B cell (primary cell): Measurements from ENCODE around the gene TSSK2. TPM values are rescaled to one million over a fixed set of nuclear protein-coding genes. Genes with fewer than 3 reads are reported as not detected.

ENCODE experiments used
- ATAC-seq: fragments of 200-7000 bp; cut with Tn5 transposase; one replicate; pipeline ENCODE4 v1.10.0; 2021; ENCODE audit warnings: low read depth, mild to moderate bottlenecking, moderate number of reproducible peaks, moderate library complexity
- CTCF ChIA-PET: fragments of 350-600 bp; sonication (Branson Sonifier 250); formaldehyde crosslinking; loops from one replicate; lab custom pipeline; 2021; ENCODE audit warnings: antibody characterized with exemption, inconsistent platforms; lab: Charles Lee
- POLR2A ChIA-PET: fragments of 350-600 bp; sonication (Branson Sonifier 250); formaldehyde crosslinking; loops from one replicate; lab custom pipeline; 2021; ENCODE audit warnings: antibody characterized with exemption; lab: Charles Lee
- DNase-seq: peaks from one replicate; pipeline ENCODE4 v3.0.0; 2013
- H2AFZ ChIP-seq: 2 replicates; pipeline ENCODE4 v1.6.1; 2012; ENCODE audit warnings: mild to moderate bottlenecking, low read depth, low read length; ENCODE audit not compliant: insufficient read depth, poor library complexity, severe bottlenecking
- H3K27ac ChIP-seq, 2 donors: 1 replicate in 1 of 2; 2 replicates in 1 of 2; pipeline ENCODE4 v1.5.1; 2012 to 2013; ENCODE audit warnings: low read length in 2 of 2, mild to moderate bottlenecking in 2 of 2, moderate library complexity in 1 of 2
- H3K27me3 ChIP-seq, 4 experiments: fragments of 200-600 bp in 1 of 4; sonication (generic) in 1 of 4; replicated peaks in 1 of 4; 1 replicate in 2 of 4; 2 replicates in 2 of 4; pipeline versions ENCODE4 v1.6.1 to v1.7.0; 2013 to 2016; ENCODE audit warnings: low read length in 3 of 4, mild to moderate bottlenecking in 2 of 4, mixed read lengths in 1 of 4, moderate library complexity in 1 of 4; ENCODE audit not compliant: insufficient read depth in 4 of 4, control insufficient read depth in 3 of 4; ENCODE audit errors: control extremely low read depth in 1 of 4
- H3K36me3 ChIP-seq, 2 experiments: replicated peaks in 1 of 2; 1 replicate in 1 of 2; 2 replicates in 1 of 2; pipeline versions ENCODE4 v1.6.1 to v1.7.1; 2013; ENCODE audit warnings: low read length in 1 of 2; ENCODE audit not compliant: insufficient read depth in 2 of 2, control insufficient read depth in 1 of 2; ENCODE audit errors: control extremely low read depth in 1 of 2, extremely low read depth in 1 of 2
- H3K4me1 ChIP-seq, 2 donors: fragments of 200-600 bp in 1 of 2; sonication (generic) in 1 of 2; 1 replicate in 1 of 2; 2 replicates in 1 of 2; pipeline versions ENCODE4 v1.5.1 to v1.6.1; 2013 to 2017; ENCODE audit warnings: low read length in 2 of 2; ENCODE audit not compliant: control insufficient read depth in 2 of 2, insufficient read depth in 2 of 2
- H3K4me2 ChIP-seq: replicated peaks from 2 replicates; pipeline ENCODE3; 2012; ENCODE audit warnings: mild to moderate bottlenecking, low read depth, low read length; ENCODE audit not compliant: poor library complexity, severe bottlenecking
- H3K4me3 ChIP-seq, 5 experiments: fragments of 200-600 bp in 1 of 5; sonication (generic) in 1 of 5; 1 replicate in 3 of 5; 2 replicates in 2 of 5; pipeline versions ENCODE4 v1.5.1 to v1.7.0; 2011 to 2016; ENCODE audit warnings: low read length in 4 of 5, mild to moderate bottlenecking in 4 of 5, low read depth in 2 of 5, control low read depth in 1 of 5, moderate library complexity in 1 of 5; ENCODE audit not compliant: insufficient read depth in 1 of 5; ENCODE audit errors: control extremely low read depth in 1 of 5, extremely low read depth in 1 of 5
- H3K79me2 ChIP-seq: fragments of 200-600 bp; sonication (generic); one replicate; pipeline ENCODE4 v1.6.0; 2016; ENCODE audit warnings: low read length; ENCODE audit not compliant: control insufficient read depth, insufficient read depth
- H3K9ac ChIP-seq: fragments of 200-600 bp; sonication (generic); 2 replicates; pipeline ENCODE4 v1.6.1; 2017; ENCODE audit warnings: mild to moderate bottlenecking, low read length, moderate library complexity
- H3K9me3 ChIP-seq, 3 donors: one replicate each; pipeline versions ENCODE4 v1.6.1 to v1.7.1; 2013; ENCODE audit warnings: low read length in 2 of 3; ENCODE audit not compliant: control insufficient read depth in 2 of 3, insufficient read depth in 1 of 3; ENCODE audit errors: control extremely low read depth in 1 of 3
- H4K20me1 ChIP-seq: 2 replicates; pipeline ENCODE4 v1.6.0; 2012; ENCODE audit warnings: mild to moderate bottlenecking, low read length; ENCODE audit not compliant: insufficient read depth, control insufficient read depth, poor library complexity, severe bottlenecking
- H3K27ac Mint-ChIP-seq: one replicate; pipeline ENCODE4 v1.8.0; 2021; ENCODE audit warnings: mixed read lengths
- H3K27me3 Mint-ChIP-seq: one replicate; pipeline ENCODE4 v1.8.0; 2021; ENCODE audit warnings: mixed read lengths
- H3K4me1 Mint-ChIP-seq: one replicate; pipeline ENCODE4 v1.8.0; 2021; ENCODE audit warnings: mixed read lengths
- H3K4me3 Mint-ChIP-seq: one replicate; pipeline ENCODE4 v1.8.0; 2021; ENCODE audit warnings: mixed read lengths
- H3K9me3 Mint-ChIP-seq: one replicate; pipeline ENCODE4 v1.8.0; 2022; ENCODE audit warnings: mixed read lengths; ENCODE audit not compliant: insufficient read depth
- EZH2 ChIP-seq: IDR thresholded peaks from 2 replicates; pipeline ENCODE4 v1.6.1; 2012; ENCODE audit warnings: borderline replicate concordance, low read depth, mild to moderate bottlenecking, moderate library complexity, low read length; ENCODE audit not compliant: insufficient read depth, poor library complexity, severe bottlenecking
- whole genome bisulfite sequencing: methylation state at CpG from one replicate; pipeline ENCODE4 v1.1.5; 2013; ENCODE audit warnings: missing lambda C conversion rate; ENCODE audit not compliant: insufficient coverage; 5-methylcytosine and 5-hydroxymethylcytosine counted together
- intact Hi-C: fragments of 100-400 bp; cut with micrococcal nuclease; formaldehyde crosslinking; loops from one replicate; pipeline ENCODE4 v1.10.0; 2022
- polyA plus RNA-seq: library from polyadenylated mRNA; depleted of rRNA; stranded (reverse); fragments of >200 nt; gene quantifications from 2 replicates; pipeline ENCODE4 v1.2.3, GENCODE V29; 2012
- total RNA-seq, 2 donors: library from RNA; stranded (reverse); fragments of 120-200 nt in 1 of 2; gene quantifications; 1 replicate in 1 of 2; 2 replicates in 1 of 2; pipeline versions ENCODE4 v1.2.3 to v1.2.4, GENCODE V29; 2013 to 2022
- TF ChIP-seq, protein P1 (sequence below): fragments of 200-600 bp; IDR thresholded peaks from one replicate; pipeline ENCODE4 v1.8.0; 2022; ENCODE audit warnings: antibody characterized with exemption, mild to moderate bottlenecking

Gene TSSK2
- total and polyA plus RNA-seq, 2 donors (not counting 1 experiment from before 2014, with no cell fraction given) = 0.15 TPM; not detected in 1

DNA sequence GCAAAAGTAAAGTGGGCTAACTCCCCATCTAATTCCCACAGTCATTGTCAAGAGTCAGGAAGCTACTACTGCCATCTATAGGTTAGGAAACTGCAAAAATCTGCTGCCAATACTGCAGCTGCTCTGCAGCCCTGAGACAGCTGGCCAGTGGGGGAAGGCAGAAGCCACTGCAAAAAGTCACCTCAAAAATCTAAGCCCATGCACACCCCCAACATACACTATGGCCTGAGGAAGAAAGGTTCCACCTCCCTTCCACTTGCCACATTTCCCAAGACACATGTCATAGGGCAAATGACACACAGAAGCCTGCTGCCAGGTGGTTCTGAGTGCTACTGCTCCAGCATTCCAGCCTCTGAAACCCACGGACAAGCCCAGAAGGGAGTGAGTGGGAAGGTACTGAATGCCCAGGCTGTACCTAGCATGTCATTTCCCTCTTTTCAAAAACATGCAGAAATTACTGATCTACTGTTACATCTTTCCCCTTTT lies 45.8 kb upstream of the TSSK2 start:
- H2AFZ ChIP-seq = no peak overlapping the region
- H3K9ac ChIP-seq = peak overlapping the region; percentile 9
- intact Hi-C loops = no loop called here
- TF ChIP-seq EZH2 = no peak
- TF ChIP-seq, protein P1, sequence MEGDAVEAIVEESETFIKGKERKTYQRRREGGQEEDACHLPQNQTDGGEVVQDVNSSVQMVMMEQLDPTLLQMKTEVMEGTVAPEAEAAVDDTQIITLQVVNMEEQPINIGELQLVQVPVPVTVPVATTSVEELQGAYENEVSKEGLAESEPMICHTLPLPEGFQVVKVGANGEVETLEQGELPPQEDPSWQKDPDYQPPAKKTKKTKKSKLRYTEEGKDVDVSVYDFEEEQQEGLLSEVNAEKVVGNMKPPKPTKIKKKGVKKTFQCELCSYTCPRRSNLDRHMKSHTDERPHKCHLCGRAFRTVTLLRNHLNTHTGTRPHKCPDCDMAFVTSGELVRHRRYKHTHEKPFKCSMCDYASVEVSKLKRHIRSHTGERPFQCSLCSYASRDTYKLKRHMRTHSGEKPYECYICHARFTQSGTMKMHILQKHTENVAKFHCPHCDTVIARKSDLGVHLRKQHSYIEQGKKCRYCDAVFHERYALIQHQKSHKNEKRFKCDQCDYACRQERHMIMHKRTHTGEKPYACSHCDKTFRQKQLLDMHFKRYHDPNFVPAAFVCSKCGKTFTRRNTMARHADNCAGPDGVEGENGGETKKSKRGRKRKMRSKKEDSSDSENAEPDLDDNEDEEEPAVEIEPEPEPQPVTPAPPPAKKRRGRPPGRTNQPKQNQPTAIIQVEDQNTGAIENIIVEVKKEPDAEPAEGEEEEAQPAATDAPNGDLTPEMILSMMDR = no peak
- H3K36me3 ChIP-seq = peaks cover 7 to 38% of the 10 kb centered on the region in 2 experiments
- H4K20me1 ChIP-seq = peaks cover 46% of the 10 kb centered on the region
- ATAC-seq (no peak), DNase-seq (peak; percentile 17)
- no peaks in the 10 kb centered on the region for H3K27me3 ChIP-seq
- POLR2A ChIA-PET = interaction anchor here (0.6 kb wide), 1 partner anchor 9 kb away, joined by 3 read pairs; no protein-coding TSS in a partner anchor
- H3K9me3 ChIP-seq = no peaks in the 10 kb centered on the region
- peak overlapping the region; percentile 59 for H3K4me2 ChIP-seq
- H3K27ac Mint-ChIP-seq = peak overlapping the region; percentile 57
- 17% methylated on average over 1 of the region's 1 CpG for WGBS
- peak overlapping the region; percentile 70 for H3K4me3 Mint-ChIP-seq
- H3K4me1 Mint-ChIP-seq = peaks cover 32% of the 10 kb centered on the region
- peaks cover 10 to 22% of the 10 kb centered on the region in 2 donors for H3K4me1 ChIP-seq
- CTCF ChIA-PET = interaction anchor here (1.0 kb wide), 1 partner anchor 9 kb away, joined by 3 read pairs; no protein-coding TSS in a partner anchor
- H3K9me3 Mint-ChIP-seq = no peaks in the 10 kb centered on the region
- no peaks in the 10 kb centered on the region for H3K27me3 Mint-ChIP-seq
- no peak overlapping the region for H3K4me3 ChIP-seq
- H3K79me2 ChIP-seq = peaks cover 61% of the 10 kb centered on the region
- peak overlapping the region in 1 of 2 donors; percentile 61 for H3K27ac ChIP-seq

DNA sequence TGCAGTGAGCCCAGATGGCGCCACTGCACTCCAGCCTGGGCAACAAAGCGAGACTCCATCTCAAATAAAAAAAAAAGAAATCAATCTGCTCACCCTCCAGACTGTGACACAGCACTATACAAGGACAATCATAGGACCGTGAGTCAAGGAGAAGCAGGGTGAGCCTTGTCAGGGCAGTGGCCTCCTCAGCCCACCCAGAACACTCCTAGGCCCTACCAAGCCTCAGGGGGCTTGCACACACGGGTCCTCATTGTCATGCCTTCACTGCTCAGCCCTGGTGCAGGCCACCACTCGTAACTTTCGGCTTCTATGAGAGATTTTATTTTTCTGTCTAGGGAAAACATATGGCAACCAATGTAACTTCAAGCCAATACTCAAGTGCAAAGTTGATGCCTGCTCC lies 44.7 kb upstream of the TSSK2 start:
- DNase-seq (no peak), ATAC-seq (no peak)
- Histone ChIP-seq H3K36me3 (peaks cover 3 to 33% of the 10 kb centered on the region in 2 experiments), H3K79me2 (peaks cover 60% of the 10 kb centered on the region), H3K9ac (no peak overlapping the region), H3K4me1 (peaks cover 10 to 19% of the 10 kb centered on the region in 2 donors), H3K27me3 (no peaks in the 10 kb centered on the region), H3K4me3 (no peak overlapping the region), H3K4me2 (no peak overlapping the region), H4K20me1 (peaks cover 41% of the 10 kb centered on the region), H2AFZ (no peak overlapping the region), H3K27ac (no peak overlapping the region), H3K9me3 (no peaks in the 10 kb centered on the region)
- Mint-ChIP-seq H3K4me3 (no peak overlapping the region), H3K27ac (no peak overlapping the region), H3K9me3 (no peaks in the 10 kb centered on the region), H3K4me1 (peaks cover 24% of the 10 kb centered on the region), H3K27me3 (no peaks in the 10 kb centered on the region)
- intact Hi-C loops = no loop called here
- 44% methylated on average over 1 of the region's 6 CpGs for WGBS
- no peak for TF ChIP-seq EZH2
- TF ChIP-seq, protein P1 = no peak
- CTCF ChIA-PET = no interaction called here
- POLR2A ChIA-PET = interaction anchor here (1.0 kb wide), 1 partner anchor 36 kb away, joined by 4 read pairs; the partner anchor contains the start of gene DGCR2
